Fibroblast of peridontal ligament (primary cell): ENCODE measurements around the gene ORC3.

Source experiments
- DNase-seq: peaks from one replicate; pipeline ENCODE4 v3.0.0-alpha.2; 2010; ENCODE audit errors: extremely low read depth

ORC3 gene

GRCh38 chr6:87589693-87590416, at the start of gene ORC3, which contains the start of gene RARS2:
TSS of gene ORC3 (plus strand) at chr6:87590135. CDS start at chr6:87590169, 34 bp downstream.
TSS of gene RARS2 (minus strand) at chr6:87589987. CDS start at chr6:87589957, 30 bp downstream.
- DNase-seq = peak; percentile 90

DNA sequence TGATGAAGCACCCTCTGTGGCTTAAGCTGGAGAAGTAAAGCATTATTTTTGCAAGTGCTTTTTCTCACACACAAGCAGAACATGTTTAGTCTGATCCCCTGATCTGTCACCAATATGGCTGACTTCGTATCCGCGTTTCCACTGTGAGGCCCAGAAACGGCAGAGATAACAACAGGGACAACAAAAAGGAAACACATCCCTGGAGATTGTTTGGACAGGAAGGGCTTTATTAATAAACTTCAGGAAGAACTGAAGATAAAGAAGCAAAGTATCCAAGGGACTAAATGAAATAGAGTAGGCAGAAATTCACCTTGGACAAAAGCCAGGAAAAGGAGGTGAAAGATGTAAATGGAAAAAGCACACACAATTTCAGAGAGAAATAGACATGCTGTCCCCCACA, 49.4 kb upstream of the ORC3 start:
- no peak for DNase-seq

- no peak for DNase-seq
Measured at GRCh38 chr6:87541041-87541440, 48.9 kb upstream of the ORC3 start.

GRCh38 chr6:87541744-87542143, 48.2 kb upstream of the ORC3 start:
- DNase-seq = no peak

- DNase-seq = no peak
Measured at GRCh38 chr6:87543696-87544473, 46.0 kb upstream of the ORC3 start.

DNA sequence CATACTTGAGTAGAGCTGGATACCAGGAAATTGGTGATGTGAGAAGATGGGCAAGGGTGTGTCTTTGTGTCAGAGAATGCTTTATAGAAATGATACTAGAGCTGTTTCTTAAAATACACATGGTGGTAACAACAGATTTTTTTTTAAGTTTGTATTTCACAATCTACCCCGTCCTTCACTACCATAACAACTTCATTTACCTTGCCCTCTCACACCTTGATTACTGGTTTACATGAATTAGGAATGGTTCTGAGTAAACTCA, 45.5 kb upstream of the ORC3 start:
- DNase-seq = no peak

GRCh38 chr6:87551799-87552198, 38.1 kb upstream of the ORC3 start:
- DNase-seq = no peak

DNA sequence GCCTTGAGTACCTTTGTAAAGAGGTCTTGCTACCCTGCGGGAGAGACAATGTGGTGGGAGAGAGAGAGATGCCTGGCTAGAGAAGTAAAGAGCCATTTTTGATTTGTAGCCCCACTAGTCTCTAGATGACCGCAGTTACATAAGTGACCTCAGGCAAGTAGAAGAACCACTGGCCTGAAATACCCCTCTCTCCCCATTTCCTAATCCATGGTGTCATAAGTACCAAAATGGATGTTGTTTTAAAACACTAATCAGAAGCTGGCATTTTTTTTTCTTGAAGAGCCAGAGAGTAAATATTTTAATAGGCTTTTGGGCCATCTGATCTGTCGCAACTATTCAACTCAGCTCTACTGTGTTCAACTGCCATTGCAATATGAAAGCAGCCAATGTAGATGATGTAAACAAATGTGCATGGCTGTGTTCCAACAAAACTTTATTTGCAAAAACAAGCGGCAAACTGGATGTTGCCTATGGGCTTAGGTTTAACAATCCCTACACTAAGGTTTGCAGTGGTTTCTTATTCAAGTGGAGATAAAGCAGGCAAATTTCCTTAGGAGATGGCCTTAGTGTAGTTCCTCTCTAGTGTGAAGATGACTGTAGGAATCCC, 36.7 kb upstream of the ORC3 start:
- DNase-seq = peak; percentile 31

- DNase-seq = no peak
Measured at GRCh38 chr6:87555506-87555905, 34.4 kb upstream of the ORC3 start.

DNA sequence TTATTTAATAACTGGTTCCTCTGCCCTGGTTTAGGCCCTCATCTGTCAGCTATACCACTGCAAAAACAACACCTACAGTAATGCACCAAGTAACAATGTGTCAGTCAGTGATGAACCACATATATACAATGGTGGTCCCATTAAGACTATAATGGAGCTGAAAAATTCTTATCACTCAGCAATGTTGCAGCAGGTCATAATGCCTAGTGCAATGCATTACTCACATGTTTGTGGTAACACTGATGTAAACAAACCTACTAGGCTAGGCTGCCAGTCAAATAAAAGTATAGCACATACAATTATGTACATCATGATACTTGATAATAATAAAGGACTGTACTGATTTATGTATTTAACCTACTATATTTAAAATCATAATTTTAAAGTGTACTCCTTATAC, 31.5 kb upstream of the ORC3 start:
- peak; percentile 5 for DNase-seq

- peak; percentile 3 for DNase-seq
Measured at GRCh38 chr6:87561017-87561416, 28.9 kb upstream of the ORC3 start.

- DNase-seq = no peak
Measured at GRCh38 chr6:87572021-87572420, 17.9 kb upstream of the ORC3 start.

DNA sequence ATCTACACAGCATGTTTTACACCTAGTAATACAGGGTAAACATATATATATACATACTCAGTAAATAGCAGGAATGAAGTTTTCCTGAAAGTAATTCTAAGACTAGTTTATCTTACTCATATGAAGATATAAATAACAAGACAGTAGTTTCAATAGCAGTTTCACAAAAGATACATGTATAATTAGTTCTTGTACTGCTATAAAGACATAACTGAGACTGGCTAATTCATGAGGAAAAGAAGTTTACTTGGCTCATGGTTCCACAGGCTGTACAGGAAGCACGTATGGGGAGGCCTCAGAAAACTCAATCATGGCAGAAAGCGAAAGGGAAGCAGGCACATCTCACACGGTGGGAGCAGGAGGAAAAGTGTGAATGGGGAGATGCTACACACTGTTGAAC, 17.1 kb upstream of the ORC3 start:
- no peak for DNase-seq

GRCh38 chr6:87573307-87574024, 16.5 kb upstream of the ORC3 start:
- DNase-seq = no peak

DNA sequence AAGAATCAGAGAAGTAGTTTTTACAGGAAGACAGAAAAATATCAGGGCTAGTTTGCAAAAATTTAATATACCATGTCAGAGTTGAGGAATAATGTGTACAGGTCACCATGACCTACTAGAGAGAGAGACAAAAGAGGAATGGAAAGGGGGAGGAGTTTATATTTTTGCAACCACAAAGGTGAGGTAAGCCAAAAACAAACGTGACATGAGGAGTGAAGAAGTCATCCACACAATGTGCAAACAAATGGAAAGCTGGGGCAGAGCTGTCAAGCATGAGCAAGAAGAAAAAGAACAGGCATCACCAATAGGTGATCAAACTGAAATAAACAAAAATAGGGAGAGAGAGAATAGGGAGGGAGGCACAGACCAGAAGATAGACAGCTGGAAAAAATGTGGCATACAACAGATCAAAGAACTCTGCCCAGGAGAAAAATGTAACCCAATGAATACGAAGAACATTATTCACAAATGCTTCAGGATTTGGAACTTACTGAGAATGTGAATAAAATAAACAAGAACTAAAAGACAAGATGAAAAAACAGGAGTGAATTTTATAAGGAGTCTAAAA, 15.6 kb upstream of the ORC3 start:
- DNase-seq = no peak

GRCh38 chr6:87575423-87575822, 14.5 kb upstream of the ORC3 start:
- DNase-seq = no peak

DNA sequence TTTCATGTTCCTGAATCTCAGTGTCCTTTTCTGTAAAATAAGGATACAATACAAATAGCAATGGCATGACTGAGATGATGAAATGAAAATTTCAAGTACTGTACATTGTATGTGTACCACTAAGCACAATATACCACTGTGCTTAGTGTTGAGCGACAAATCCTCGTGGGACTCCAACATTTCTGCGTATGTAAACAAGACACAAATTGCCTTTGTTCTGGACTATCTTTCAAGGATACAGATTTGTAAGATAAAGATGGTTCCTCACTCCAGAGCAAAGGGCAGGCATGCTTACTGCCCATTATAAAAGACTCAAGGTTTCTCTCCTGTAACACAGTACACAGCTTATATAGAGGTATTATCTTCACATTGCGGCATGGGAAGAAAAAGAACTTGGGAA, 6.1 kb upstream of the ORC3 start:
- DNase-seq = no peak

GRCh38 chr6:87586371-87587077, 3.4 kb upstream of the ORC3 start:
- DNase-seq = peak; percentile 5

DNA sequence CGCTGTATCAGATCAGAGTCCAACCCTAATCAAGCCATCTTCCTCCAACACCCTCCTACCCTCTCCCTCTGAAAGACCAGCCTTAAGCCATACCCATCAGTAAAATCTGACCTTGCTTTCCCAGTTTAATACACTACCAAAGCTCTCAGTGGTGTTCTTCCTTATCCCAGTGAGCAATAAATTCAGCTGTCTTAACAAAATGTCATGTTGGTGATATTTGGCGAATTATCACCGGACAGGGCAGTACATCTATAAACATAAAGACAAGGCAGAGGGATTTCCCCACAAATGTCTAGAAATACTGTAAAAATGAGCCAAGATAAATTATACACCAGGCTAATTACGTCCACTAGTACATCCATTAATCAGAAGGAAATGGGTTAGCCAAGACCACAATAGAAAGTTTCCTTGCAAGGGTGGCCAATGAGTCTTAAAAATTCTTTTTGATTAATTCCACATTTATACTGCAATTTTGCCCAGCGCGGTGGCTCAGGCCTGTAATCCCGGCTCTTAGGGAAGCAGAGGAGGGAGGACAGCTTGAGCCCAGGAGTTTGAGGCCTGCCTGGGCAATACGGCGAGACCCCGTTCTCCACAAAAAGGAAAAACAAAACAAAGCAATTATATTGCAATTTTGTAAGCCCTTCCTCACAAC, 1.1 kb upstream of the ORC3 start:
- peak; percentile 54 for DNase-seq

DNA sequence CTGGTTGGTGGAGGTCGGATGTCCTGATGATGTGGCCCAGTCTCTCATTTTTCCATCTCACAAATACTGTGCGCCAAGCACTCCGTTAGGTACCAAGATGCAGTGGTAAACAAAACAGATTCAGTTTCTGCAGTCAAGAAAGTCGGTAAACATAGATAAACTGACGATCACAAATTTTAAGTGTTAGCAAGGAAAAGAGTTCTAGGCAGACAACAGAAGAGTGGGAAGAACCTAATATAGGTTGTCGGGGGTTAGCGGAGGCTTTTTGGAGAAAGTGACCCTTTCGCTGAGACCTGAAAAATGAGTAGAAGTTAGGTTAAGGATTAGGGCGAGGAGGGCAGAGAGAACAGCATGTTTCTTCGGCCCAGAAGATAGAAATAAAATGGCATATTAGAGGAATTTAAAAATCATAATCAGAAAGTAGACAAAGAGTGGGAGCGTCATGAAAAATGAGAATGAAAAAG, 514 bp downstream of the ORC3 start:
- no peak for DNase-seq

GRCh38 chr6:87590990-87591389, 1.1 kb downstream of the ORC3 start:
- DNase-seq = peak; percentile 3
